ENCODE results near the gene PLA2G2C.

- TF ChIP-seq POLR2A (IDR thresholded peaks at IDR 0.05) = no peak
- no peak for TF ChIP-seq CTCF (IDR thresholded peaks at IDR 0.05)
- TF ChIP-seq POLR2AphosphoS5 (IDR thresholded peaks at IDR 0.05) = no peak
Measured at GRCh38 chr1:20169932-20170331, 16.4 kb downstream of the PLA2G2C start.
